ENCODE data around the gene TANGO2. TPM values are rescaled to one million over a fixed set of nuclear protein-coding genes. Genes with fewer than 3 reads are reported as not detected.

TANGO2 gene
- total RNA-seq, 1 donor from 2014 or later = 8.2 TPM

DNA sequence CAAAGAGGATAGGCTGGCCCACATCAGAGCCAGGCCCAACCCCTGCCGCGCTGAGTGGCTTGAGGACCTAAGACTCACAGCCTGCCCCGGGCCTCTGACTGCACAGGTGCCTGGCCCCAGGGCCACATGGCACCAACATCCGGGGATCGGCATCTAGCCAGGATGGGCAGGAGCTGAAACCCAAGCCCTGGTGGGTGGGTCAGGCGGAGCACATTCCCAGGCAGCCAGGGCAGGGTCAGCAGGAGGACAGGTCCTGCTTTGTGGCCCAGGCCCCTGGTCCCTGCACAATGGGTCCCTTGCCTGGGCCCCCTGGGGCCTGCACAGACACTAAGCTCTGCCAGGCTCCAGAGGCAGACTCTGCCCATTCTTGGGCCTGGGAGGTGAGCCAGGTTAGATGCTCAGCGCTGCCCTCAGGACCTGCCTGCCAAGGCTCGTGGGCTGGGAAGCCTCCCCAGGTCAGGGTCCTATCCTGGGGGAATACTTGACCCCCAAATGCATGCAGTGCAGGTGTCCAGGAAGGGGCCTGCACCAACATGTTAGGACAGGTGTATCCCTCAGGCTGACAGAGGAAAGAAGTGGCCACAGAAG is 37.8 kb upstream of the TANGO2 start:
- DNase-seq (ENCODE audit: low spot score in 2 of 2) (no peak), FAIRE-seq (no peak)

- DNase-seq (ENCODE audit: low spot score in 2 of 2) = no peak
- FAIRE-seq = no peak
Measured at GRCh38 chr22:19983741-19984140, 37.2 kb upstream of the TANGO2 start.

GRCh38 chr22:19984201-19984753 is 36.6 kb upstream of the TANGO2 start:
- peak in 1 of 2 donors; percentile 68 for DNase-seq (ENCODE audit: low spot score in 2 of 2)
- FAIRE-seq = no peak

DNA sequence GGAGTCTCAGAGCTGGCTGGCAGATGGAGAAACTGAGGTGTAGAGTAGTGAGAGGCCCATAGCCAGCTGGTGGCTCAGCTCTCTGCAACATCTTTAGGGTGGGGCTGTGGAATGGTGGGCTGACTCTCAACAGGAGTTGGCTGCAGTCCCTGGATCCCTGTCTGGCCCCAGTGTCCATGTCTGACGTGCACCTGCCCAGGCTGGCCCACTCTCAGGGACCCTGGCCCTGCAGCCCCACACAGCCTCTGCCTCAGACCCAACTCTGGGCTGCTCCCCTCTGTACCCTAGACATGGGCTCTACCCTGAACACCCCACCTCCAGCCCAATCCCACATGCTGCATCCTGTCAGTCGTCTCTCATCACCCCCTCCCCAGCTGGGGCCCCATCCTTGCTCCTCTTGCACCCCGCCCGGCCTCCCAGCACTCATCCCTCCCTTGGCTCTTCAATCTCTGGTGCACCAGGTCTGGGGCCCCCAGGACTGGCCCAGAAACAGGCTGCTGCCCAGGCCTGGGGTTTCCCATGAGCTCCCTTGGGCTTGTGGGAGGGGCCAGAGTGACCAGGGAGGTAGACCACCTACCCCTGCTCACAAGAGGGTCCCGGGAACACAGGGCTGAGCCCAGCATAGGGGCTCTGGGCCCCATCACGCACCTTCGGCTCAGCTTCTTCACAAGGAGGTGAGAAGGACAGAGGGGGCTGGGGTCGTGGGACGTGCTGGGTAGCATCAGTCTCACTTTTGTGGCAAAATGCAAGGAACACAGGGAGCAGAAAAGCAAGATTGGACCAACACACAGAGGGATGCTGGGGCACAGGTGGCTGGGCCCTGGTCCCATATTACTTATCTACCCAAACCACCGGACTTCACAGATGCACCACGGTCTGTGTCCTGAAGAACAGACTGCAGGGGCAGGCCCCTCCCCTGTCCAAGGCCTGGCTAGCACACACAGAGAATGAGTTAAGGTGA is 35.8 kb upstream of the TANGO2 start:
- FAIRE-seq (no peak), DNase-seq (ENCODE audit: low spot score in 2 of 2) (no peak)

DNA sequence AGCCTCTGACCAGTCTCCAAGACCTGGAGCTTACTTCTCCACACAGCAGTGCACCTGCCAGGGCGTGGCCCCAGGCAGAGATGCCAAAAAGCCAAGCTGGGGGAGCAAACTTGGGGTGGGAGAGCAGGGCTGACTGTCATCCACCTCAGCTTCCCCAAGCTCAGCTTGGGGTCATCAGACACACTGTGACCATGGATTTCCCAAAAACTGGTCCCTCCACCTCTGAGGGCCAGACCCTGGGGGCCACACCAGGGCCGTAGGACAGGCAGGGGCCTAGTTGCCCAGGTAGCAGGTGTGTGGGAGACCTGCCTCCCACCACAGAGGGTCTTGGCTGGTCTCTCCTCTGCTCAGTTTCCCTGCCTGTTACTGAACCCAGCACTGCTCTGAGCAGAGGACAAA is 34.9 kb upstream of the TANGO2 start:
- FAIRE-seq = no peak
- no peak for DNase-seq (ENCODE audit: low spot score in 2 of 2)

- no peak for FAIRE-seq
- DNase-seq (ENCODE audit: low spot score in 2 of 2) = peak; percentile 88 to 98
Measured at GRCh38 chr22:19986410-19987341, 34.2 kb upstream of the TANGO2 start.

- FAIRE-seq (no peak), DNase-seq (ENCODE audit: low spot score in 2 of 2) (no peak)
Measured at GRCh38 chr22:19987394-19988306, 33.3 kb upstream of the TANGO2 start.

- DNase-seq (ENCODE audit: low spot score in 2 of 2) = no peak
- FAIRE-seq = no peak
Measured at GRCh38 chr22:19988331-19988808, 32.5 kb upstream of the TANGO2 start.

- no peak for DNase-seq (ENCODE audit: low spot score in 2 of 2)
- FAIRE-seq = no peak
Measured at GRCh38 chr22:19988965-19989724, 31.8 kb upstream of the TANGO2 start.

- DNase-seq (ENCODE audit: low spot score in 2 of 2) = no peak
- FAIRE-seq = no peak
Measured at GRCh38 chr22:19989725-19990067, 31.2 kb upstream of the TANGO2 start.

GRCh38 chr22:19990188-19990587 is 30.7 kb upstream of the TANGO2 start:
- no peak for FAIRE-seq
- DNase-seq (ENCODE audit: low spot score in 2 of 2) = no peak

DNA sequence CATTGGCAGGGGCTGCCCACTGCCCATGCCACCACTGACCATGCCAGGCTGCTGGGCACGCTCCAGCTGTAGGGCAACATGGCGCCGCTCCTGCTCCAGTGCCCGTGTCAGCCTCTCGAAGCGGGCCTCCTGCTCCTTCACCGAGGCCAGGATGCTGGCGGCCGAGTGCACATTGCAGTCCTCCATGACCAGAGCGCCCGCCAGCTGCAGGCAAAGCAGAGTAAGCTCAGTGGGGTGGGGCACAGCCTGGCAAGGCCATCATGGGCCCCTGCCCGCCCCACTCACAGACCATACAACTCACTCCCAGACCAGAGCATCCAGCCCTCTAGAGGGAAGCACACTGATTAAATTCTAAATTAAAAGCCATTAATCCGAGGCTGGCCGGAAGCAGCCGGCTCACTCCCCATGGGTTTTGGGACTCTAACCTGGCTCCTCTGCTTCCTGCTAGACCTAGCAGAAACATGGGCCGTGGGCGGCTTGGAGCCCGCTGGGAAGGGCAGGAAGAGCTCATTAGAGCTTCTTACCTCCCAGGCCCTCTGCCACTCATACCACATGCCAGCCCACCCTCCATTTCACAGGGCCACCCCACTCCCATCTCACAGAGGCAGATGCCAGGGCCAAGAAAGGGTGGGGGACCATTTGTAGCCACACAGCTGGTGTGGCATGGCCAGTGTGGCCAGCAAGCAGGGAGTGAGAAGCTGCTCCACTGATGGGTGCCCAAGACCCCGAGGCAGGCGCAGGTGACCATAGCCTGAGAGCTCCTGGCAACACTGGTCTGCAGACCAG is 30.1 kb upstream of the TANGO2 start:
- DNase-seq (ENCODE audit: low spot score in 2 of 2) = no peak
- no peak for FAIRE-seq

GRCh38 chr22:19991395-19991644 is 29.6 kb upstream of the TANGO2 start:
- FAIRE-seq = no peak
- no peak for DNase-seq (ENCODE audit: low spot score in 2 of 2)

DNA sequence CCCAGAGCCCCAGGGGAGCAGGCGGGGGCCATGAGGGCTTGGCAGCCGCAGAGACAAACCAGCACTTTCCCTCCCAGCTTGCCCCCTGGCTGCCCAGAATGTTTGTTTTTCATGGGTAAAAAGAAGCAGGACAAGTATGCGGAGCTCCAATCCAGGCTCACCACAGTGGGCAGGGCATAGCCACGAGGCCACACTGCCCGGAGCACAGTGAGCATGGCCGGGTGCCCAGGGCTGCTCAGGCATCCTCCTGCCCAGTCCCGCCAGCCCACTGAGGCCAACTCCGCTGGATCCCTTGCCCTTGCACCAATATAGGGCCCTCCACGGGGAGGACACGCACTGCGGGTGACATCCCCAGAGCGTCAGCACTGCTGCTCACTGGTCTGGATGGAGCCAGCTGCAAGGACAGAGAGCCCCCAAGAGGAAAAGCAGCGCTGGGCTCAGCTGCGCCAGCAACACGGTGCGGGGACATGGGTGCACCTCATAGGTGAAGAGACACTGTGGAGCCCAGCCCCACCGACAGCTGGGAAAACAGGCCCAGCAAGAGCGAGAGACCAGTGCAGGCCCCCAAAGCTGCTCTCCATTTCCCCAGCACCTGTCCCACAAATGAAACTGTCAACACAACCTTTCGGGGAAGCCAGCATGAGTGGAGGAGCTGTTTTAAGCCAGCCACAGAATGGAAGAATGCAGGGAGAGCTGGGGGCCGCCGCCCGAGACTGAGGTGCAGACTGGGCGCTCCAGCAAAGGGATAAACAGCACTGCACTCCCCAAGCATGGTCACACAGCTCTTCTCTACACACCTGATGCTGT is 29.1 kb upstream of the TANGO2 start:
- DNase-seq (ENCODE audit: low spot score in 2 of 2) = no peak

DNA sequence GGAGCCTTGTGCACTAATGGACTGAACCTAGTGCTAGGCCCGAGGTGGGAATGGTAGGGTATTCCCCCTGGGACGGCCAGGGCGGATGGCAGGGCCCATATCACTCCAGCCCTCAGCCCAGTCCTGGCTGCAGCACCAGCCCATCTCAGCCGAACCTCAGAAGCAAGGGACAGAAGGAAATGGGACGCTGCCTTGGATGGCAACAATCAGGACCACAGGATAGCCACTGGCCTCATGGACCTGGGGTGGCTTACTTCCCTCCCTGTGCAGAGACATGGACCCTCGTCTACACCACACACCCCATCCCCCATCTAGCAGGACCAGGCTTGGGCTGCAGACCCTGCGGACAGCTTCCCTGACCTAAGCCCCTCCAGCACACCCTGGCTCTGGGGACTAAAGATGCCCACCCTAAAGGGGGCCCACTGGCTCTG is 28.4 kb upstream of the TANGO2 start:
- FAIRE-seq = no peak
- no peak for DNase-seq (ENCODE audit: low spot score in 2 of 2)

More for the DNA sequence above, 29.1 kb upstream of the TANGO2 start:
- FAIRE-seq = no peak

DNA sequence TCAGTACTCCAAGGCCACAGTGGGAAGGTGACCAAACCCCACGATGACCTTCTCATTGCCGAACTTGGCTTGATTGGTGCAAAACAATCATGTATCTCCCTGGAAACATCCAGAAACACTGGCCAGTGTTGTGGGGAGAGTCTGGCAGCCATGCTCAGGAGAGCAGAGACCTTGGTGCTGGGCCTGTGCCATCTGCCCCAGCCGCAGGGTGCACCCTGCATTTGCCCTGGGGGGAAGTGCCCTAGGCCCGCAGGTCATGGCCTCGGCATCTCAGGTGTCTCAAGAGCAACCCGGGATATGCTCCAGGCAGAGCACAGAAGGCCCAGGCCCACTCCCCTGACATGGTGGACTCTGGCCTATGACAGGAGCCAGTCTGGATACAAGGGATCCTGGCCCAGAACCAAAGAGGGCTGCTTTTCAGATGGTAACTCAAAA is 28.0 kb upstream of the TANGO2 start:
- DNase-seq (ENCODE audit: low spot score in 2 of 2) (no peak), FAIRE-seq (no peak)

- DNase-seq (ENCODE audit: low spot score in 2 of 2) (no peak), FAIRE-seq (no peak)
Measured at GRCh38 chr22:19993926-19994325, 27.0 kb upstream of the TANGO2 start.

Measured in frontal cortex (tissue), 4 donors.